GM23248 (cell line): ENCODE results near the gene AGER. TPM values are rescaled to one million over a fixed set of nuclear protein-coding genes. Genes with fewer than 3 reads are reported as not detected.

ENCODE experiments used
- DNase-seq: peaks from one replicate; pipeline ENCODE4 v3.0.0-alpha.2; 2015
- H2AFZ ChIP-seq: fragments of 200-600 bp; sonication (generic); 2 replicates; pipeline ENCODE4 v1.6.1; 2016; ENCODE audit warnings: antibody characterized with exemption
- H3F3A ChIP-seq: fragments of 200-600 bp; sonication (generic); 2 replicates; pipeline ENCODE4 v1.6.1; 2016; ENCODE audit warnings: mild to moderate bottlenecking, antibody characterized with exemption, mixed run types; ENCODE audit not compliant: insufficient read depth
- H3K27ac ChIP-seq: fragments of 200-600 bp; sonication (generic); 2 replicates; pipeline ENCODE4 v1.5.1; 2016; ENCODE audit warnings: mild to moderate bottlenecking
- H3K27me3 ChIP-seq: fragments of 200-600 bp; sonication (generic); replicated peaks from 2 replicates; pipeline ENCODE4 v1.6.1; 2016; ENCODE audit warnings: mild to moderate bottlenecking; ENCODE audit not compliant: insufficient read depth
- H3K36me3 ChIP-seq: fragments of 200-600 bp; sonication (generic); 2 replicates; pipeline ENCODE4 v1.6.1; 2016; ENCODE audit warnings: low read depth, mild to moderate bottlenecking
- H3K4me1 ChIP-seq: fragments of 200-600 bp; sonication (generic); 2 replicates; pipeline ENCODE4 v1.6.1; 2016; ENCODE audit warnings: mild to moderate bottlenecking; ENCODE audit not compliant: insufficient read depth
- H3K4me2 ChIP-seq: fragments of 200-600 bp; sonication (generic); one replicate; pipeline ENCODE4 v1.6.1; 2016; ENCODE audit warnings: mild to moderate bottlenecking; ENCODE audit not compliant: unreplicated experiment
- H3K4me3 ChIP-seq: fragments of 200-600 bp; sonication (generic); 2 replicates; pipeline ENCODE4 v1.5.1; 2016; ENCODE audit warnings: mild to moderate bottlenecking
- H3K79me2 ChIP-seq: fragments of 200-600 bp; sonication (generic); 2 replicates; pipeline ENCODE4 v1.6.1; 2016; ENCODE audit warnings: mild to moderate bottlenecking; ENCODE audit not compliant: insufficient read depth
- H3K9ac ChIP-seq: fragments of 200-600 bp; sonication (generic); 2 replicates; pipeline ENCODE4 v1.6.1; 2016; ENCODE audit warnings: mild to moderate bottlenecking
- H3K9me2 ChIP-seq: fragments of 200-600 bp; sonication (generic); 2 replicates; pipeline ENCODE4 v1.6.1; 2016; ENCODE audit warnings: mixed run types, mild to moderate bottlenecking, moderate library complexity; ENCODE audit not compliant: insufficient read depth
- H3K9me3 ChIP-seq: fragments of 200-600 bp; sonication (generic); one replicate; pipeline ENCODE4 v1.6.1; 2017; ENCODE audit warnings: low read depth
- H4K20me1 ChIP-seq: fragments of 200-600 bp; sonication (generic); 2 replicates; pipeline ENCODE4 v1.6.0; 2016; ENCODE audit not compliant: insufficient read depth
- EZH2 ChIP-seq: fragments of 200-600 bp; sonication (generic); IDR thresholded peaks from 2 replicates; pipeline ENCODE4 v1.6.1; 2018; ENCODE audit warnings: antibody characterized with exemption, mild to moderate bottlenecking; ENCODE audit not compliant: insufficient read depth, poor library complexity, severe bottlenecking
- EZH2phosphoT487 ChIP-seq: fragments of 200-600 bp; sonication (generic); IDR thresholded peaks from 2 replicates; pipeline ENCODE4 v1.6.1; 2018; ENCODE audit warnings: antibody characterized with exemption, moderate library complexity, mild to moderate bottlenecking, low read depth; ENCODE audit not compliant: insufficient read depth
- WGBS, 2 experiments: methylation state at CpG; one replicate each; pipeline ENCODE4 v1.1.6; 2015 to 2017; ENCODE audit warnings: low lambda C conversion rate in 2 of 2, low coverage in 1 of 2; ENCODE audit errors: missing lambda C conversion rate in 2 of 2; 5-methylcytosine and 5-hydroxymethylcytosine counted together
- in situ Hi-C: fragments of 300-500 bp; cut with MboI; formaldehyde crosslinking; loops from 2 replicates; pipeline ENCODE4 v1.15.0; 2020
- polyA plus RNA-seq: library from polyadenylated mRNA; unstranded; fragments of >200 nt; fragmentation: Nextera tagmentation; extraction: Ambion mirVana; gene quantifications from 2 replicates; pipeline ENCODE4 v1.2.1, GENCODE V29; 2016
- total RNA-seq: library from RNA; depleted of rRNA; stranded (reverse); fragments of >200 nt; shearing (Covaris generic); gene quantifications from 2 replicates; pipeline ENCODE4 v1.2.3, GENCODE V29; 2014

AGER gene
- total and polyA plus RNA-seq, 2 experiments from 2014 or later, result 0.22 to 1.4 TPM

- H3K27ac ChIP-seq, result no peak overlapping the region
- no peaks in the 10 kb centered on the region for H3K36me3 ChIP-seq
- TF ChIP-seq EZH2, result no peak
- no peak for TF ChIP-seq EZH2phosphoT487
- peaks cover 21% of the 10 kb centered on the region for H3K79me2 ChIP-seq
- H3K9me2 ChIP-seq, result no peaks in the 10 kb centered on the region
- H3K9ac ChIP-seq, result no peak overlapping the region
- peaks cover 14% of the 10 kb centered on the region for H3F3A ChIP-seq
- H3K4me1 ChIP-seq, result peaks cover 14% of the 10 kb centered on the region
- in situ Hi-C loops, result no loop called here
- no peak overlapping the region for H3K4me3 ChIP-seq
- no peaks in the 10 kb centered on the region for H4K20me1 ChIP-seq
- WGBS, 2 experiments, result 87 to 93% methylated on average over 15 of the region's 15 CpGs
- no peak for DNase-seq
- H3K4me2 ChIP-seq, result no peak overlapping the region
- H3K27me3 ChIP-seq, result no peaks in the 10 kb centered on the region
- H2AFZ ChIP-seq, result no peak overlapping the region
- H3K9me3 ChIP-seq, result no peaks in the 10 kb centered on the region
These were observed 2.8 kb downstream of the AGER start for GRCh38 chr6:32181148-32181702.

- Histone ChIP-seq H4K20me1 (no peaks in the 10 kb centered on the region), H3K4me1 (peaks cover 14% of the 10 kb centered on the region), H3K79me2 (peaks cover 29% of the 10 kb centered on the region), H3K4me3 (no peak overlapping the region), H3K27me3 (no peaks in the 10 kb centered on the region), H3K27ac (no peak overlapping the region), H2AFZ (no peak overlapping the region), H3K9me3 (no peaks in the 10 kb centered on the region), H3K9me2 (no peaks in the 10 kb centered on the region), H3K9ac (no peak overlapping the region), H3K36me3 (no peaks in the 10 kb centered on the region), H3K4me2 (no peak overlapping the region), H3F3A (peaks cover 13% of the 10 kb centered on the region)
- in situ Hi-C loops, result no loop called here
- DNase-seq, result no peak
- TF ChIP-seq EZH2phosphoT487 (no peak), EZH2 (no peak)
- WGBS, 2 experiments, result 78 to 79% methylated on average over 10 of the region's 10 CpGs
These were observed 4.2 kb downstream of the AGER start for GRCh38 chr6:32179766-32180405.

GRCh38 chr6:32178547-32179440, 5.3 kb downstream of the AGER start:
- Histone ChIP-seq H3K9me3 (no peaks in the 10 kb centered on the region), H3K4me2 (peak overlapping the region; percentile 87), H3K79me2 (peaks cover 34% of the 10 kb centered on the region), H3K27ac (peak overlapping the region; percentile 92), H3K9me2 (no peaks in the 10 kb centered on the region), H3K36me3 (no peaks in the 10 kb centered on the region), H4K20me1 (no peaks in the 10 kb centered on the region), H3K27me3 (no peaks in the 10 kb centered on the region), H3F3A (peaks cover 13% of the 10 kb centered on the region), H3K4me1 (peaks cover 18% of the 10 kb centered on the region), H3K4me3 (peak overlapping the region; percentile 92), H2AFZ (peak overlapping the region; percentile 83), H3K9ac (peak overlapping the region; percentile 96)
- TF ChIP-seq EZH2phosphoT487 (no peak), EZH2 (no peak)
- in situ Hi-C loops, result no loop called here
- DNase-seq, result peak; percentile 53
- WGBS, 2 experiments, result 3 to 8% methylated on average over 13 to 24 of the region's 24 CpGs

GRCh38 chr6:32177788-32178546, 6.1 kb downstream of the AGER start, which contains the start of gene RNF5:
Gene RNF5 (plus strand): TSS chr6:32178405. CDS start chr6:32178512, 107 bp downstream.
- Histone ChIP-seq H3F3A (peaks cover 13% of the 10 kb centered on the region), H3K9me2 (no peaks in the 10 kb centered on the region), H3K9ac (peak within 1 kb of the TSS; percentile 96), H3K36me3 (no peaks in the 10 kb centered on the region), H3K9me3 (no peaks in the 10 kb centered on the region), H3K27me3 (no peaks in the 10 kb centered on the region), H3K27ac (peak within 1 kb of the TSS; percentile 92), H3K79me2 (peaks cover 43% of the 10 kb centered on the region), H2AFZ (peak within 1 kb of the TSS; percentile 83), H4K20me1 (no peaks in the 10 kb centered on the region), H3K4me3 (peak within 1 kb of the TSS; percentile 92), H3K4me1 (peaks cover 18% of the 10 kb centered on the region), H3K4me2 (peak within 1 kb of the TSS; percentile 87)
- TF ChIP-seq EZH2 (no peak), EZH2phosphoT487 (no peak)
- 1% methylated on average over 31 to 33 of the region's 33 CpGs for WGBS, 2 experiments
- DNase-seq, result peak; percentile 100
- in situ Hi-C loops, result no loop called here
